SK-N-SH treated with all-trans-retinoic acid at 6 μM for 48 hours (cell line): Measurements from ENCODE around the gene ATAD3B.
"Not testable (repeated sequence)": the region's sequence is repeated elsewhere in the genome, so short reads cannot be mapped to it uniquely, and the experiment has no call there.

Source experiments
- ARNTL ChIP-seq: fragments of 450-650 bp; formaldehyde crosslinking; IDR thresholded peaks from 2 replicates; pipeline ENCODE4 v1.5.0; 2020; ENCODE audit warnings: low read depth, mild to moderate bottlenecking, moderate library complexity, borderline replicate concordance
- GLIS3 ChIP-seq: fragments of 250-450 bp; sonication (Bioruptor Pico); IDR thresholded peaks from 2 replicates; pipeline ENCODE4 v1.5.0; 2020; ENCODE audit warnings: mild to moderate bottlenecking, moderate library complexity
- ISL1 ChIP-seq: fragments of 250-450 bp; sonication (Bioruptor Pico); IDR thresholded peaks from 2 replicates; pipeline ENCODE4 v2.1.2; 2022; ENCODE audit warnings: mild to moderate bottlenecking, moderate library complexity
- ZNF565 ChIP-seq: fragments of 450-650 bp; formaldehyde crosslinking; conservative IDR thresholded peaks from 2 replicates; pipeline ENCODE4 v1.5.0; 2020; ENCODE audit warnings: low read depth, mild to moderate bottlenecking, moderate library complexity

DNA sequence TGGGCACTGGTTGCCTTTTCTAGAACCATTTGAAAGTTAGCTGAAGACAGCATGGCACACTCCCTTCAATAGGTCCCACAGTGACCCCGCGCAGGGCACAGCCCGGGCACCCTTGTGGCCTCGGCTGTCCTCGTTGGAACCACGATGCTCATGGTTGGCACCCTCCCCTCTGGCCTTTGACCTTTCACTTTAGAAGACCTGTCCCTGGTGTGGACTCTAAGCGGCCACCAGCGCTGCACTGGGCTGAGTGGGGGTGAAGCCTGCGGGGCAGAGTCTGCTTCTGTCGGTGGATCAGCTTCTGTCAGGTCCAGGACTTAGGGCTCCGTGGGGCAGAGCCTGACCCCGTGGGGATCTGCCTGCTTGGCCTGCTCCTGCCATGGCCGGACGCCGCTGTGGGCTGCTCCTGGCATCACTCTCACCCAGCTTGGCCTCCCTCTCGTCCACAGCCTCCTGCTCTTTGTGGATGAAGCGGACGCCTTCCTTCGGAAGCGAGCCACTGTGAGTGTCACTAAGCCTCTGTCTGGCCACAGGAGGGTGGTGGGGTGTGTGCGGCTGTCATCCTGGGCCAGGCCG is 14.8 kb upstream of the ATAD3B start:
- not testable (repeated sequence) for TF ChIP-seq ISL1 (CRISPR knock-in tag); ARNTL (CRISPR knock-in tag); GLIS3 (CRISPR knock-in tag); ZNF565
